MM.1S (cell line): ENCODE measurements around the gene B4GALT6.

Experiments used
- DNase-seq: peaks from one replicate; pipeline ENCODE4 v3.0.0-alpha.2; 2015
- H2AFZ ChIP-seq: fragments of 300-600 bp; sonication (generic); 2 replicates; pipeline ENCODE4 v1.6.0; 2016; ENCODE audit warnings: antibody characterized with exemption, low read length
- H3F3A ChIP-seq: fragments of 300-600 bp; sonication (generic); 2 replicates; pipeline ENCODE4 v1.6.1; 2016; ENCODE audit warnings: mild to moderate bottlenecking, antibody characterized with exemption, low read length, moderate library complexity, mixed read lengths; ENCODE audit not compliant: insufficient read depth
- H3K27ac ChIP-seq: fragments of 300-600 bp; sonication (generic); 2 replicates; pipeline ENCODE4 v1.5.1; 2016; ENCODE audit warnings: mild to moderate bottlenecking, low read length
- H3K27me3 ChIP-seq: fragments of 300-600 bp; sonication (generic); replicated peaks from 2 replicates; pipeline ENCODE4 v1.6.0; 2016; ENCODE audit warnings: low read length; ENCODE audit not compliant: insufficient read depth
- H3K36me3 ChIP-seq: fragments of 300-600 bp; sonication (generic); replicated peaks from 2 replicates; pipeline ENCODE4 v1.6.1; 2016; ENCODE audit warnings: mild to moderate bottlenecking, low read length, mixed read lengths; ENCODE audit not compliant: insufficient read depth
- H3K4me1 ChIP-seq: fragments of 300-600 bp; sonication (generic); 2 replicates; pipeline ENCODE4 v1.6.1; 2016; ENCODE audit warnings: low read length, mixed read lengths
- H3K4me2 ChIP-seq: fragments of 300-600 bp; sonication (generic); 2 replicates; pipeline ENCODE4 v1.6.0; 2016; ENCODE audit warnings: low read depth, low read length
- H3K4me3 ChIP-seq: fragments of 300-600 bp; sonication (generic); 2 replicates; pipeline ENCODE4 v1.5.1; 2016; ENCODE audit warnings: low read length, mixed read lengths
- H3K79me2 ChIP-seq: fragments of 300-600 bp; sonication (generic); 2 replicates; pipeline ENCODE4 v1.6.1; 2016; ENCODE audit warnings: mixed run types, low read length, mixed read lengths
- H3K9ac ChIP-seq: fragments of 300-600 bp; sonication (generic); 2 replicates; pipeline ENCODE4 v1.6.1; 2016; ENCODE audit warnings: low read length, mixed read lengths
- H3K9me2 ChIP-seq: fragments of 300-600 bp; sonication (generic); replicated peaks from 2 replicates; pipeline ENCODE4 v1.6.1; 2016; ENCODE audit warnings: mild to moderate bottlenecking, low read length, mixed read lengths; ENCODE audit not compliant: insufficient read depth
- H3K9me3 ChIP-seq: fragments of 300-600 bp; sonication (generic); replicated peaks from 2 replicates; pipeline ENCODE4 v1.6.1; 2016; ENCODE audit warnings: mild to moderate bottlenecking, low read length, mixed read lengths; ENCODE audit not compliant: insufficient read depth
- H4K20me1 ChIP-seq: fragments of 300-600 bp; sonication (generic); 2 replicates; pipeline ENCODE4 v1.6.1; 2016; ENCODE audit warnings: mild to moderate bottlenecking, low read length, moderate library complexity, mixed read lengths; ENCODE audit not compliant: insufficient read depth
- EZH2 ChIP-seq: fragments of 300-600 bp; sonication (generic); optimal IDR thresholded peaks from 2 replicates; pipeline ENCODE3; 2017; ENCODE audit warnings: low read depth, mild to moderate bottlenecking, antibody characterized with exemption, low read length, mixed read lengths
- EZH2phosphoT487 ChIP-seq: fragments of 300-600 bp; sonication (generic); IDR thresholded peaks from 2 replicates; pipeline ENCODE4 v1.6.1; 2018; ENCODE audit warnings: antibody characterized with exemption, low read length
- TF ChIP-seq, protein P1 (sequence below): fragments of 300-600 bp; sonication (generic); IDR thresholded peaks from 2 replicates; pipeline ENCODE4 v1.5.1; 2016; ENCODE audit warnings: antibody characterized with exemption, low read length, mixed read lengths

Gene B4GALT6

DNA sequence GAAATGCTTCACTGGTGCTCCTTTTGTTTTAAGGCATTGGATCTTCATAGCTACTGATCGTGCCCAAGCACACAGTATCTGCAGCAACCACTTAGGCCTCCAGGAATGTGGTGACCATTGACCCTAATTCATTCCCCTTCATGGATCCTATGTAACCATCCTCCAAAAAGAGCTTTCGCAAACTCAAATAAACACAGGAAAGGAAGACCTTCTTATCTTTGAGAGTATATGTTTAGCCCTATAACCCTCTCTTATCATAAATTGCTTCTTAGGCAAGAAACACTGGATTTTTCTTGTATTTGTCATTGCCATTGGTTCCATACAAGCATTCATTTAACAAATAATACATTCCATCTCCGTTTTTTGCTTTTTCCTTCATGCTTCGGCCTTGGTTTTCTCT, 96.9 kb downstream of the B4GALT6 start:
- H3K9me2 ChIP-seq = no peaks in the 10 kb centered on the region
- no peaks in the 10 kb centered on the region for H3K79me2 ChIP-seq
- H2AFZ ChIP-seq = no peak overlapping the region
- no peak overlapping the region for H3K27ac ChIP-seq
- no peaks in the 10 kb centered on the region for H3K4me1 ChIP-seq
- no peak overlapping the region for H3K4me3 ChIP-seq
- no peaks in the 10 kb centered on the region for H3K27me3 ChIP-seq
- no peaks in the 10 kb centered on the region for H3K36me3 ChIP-seq
- no peak overlapping the region for H3K4me2 ChIP-seq
- no peak for DNase-seq
- H4K20me1 ChIP-seq = no peaks in the 10 kb centered on the region
- H3K9me3 ChIP-seq = no peaks in the 10 kb centered on the region
- H3K9ac ChIP-seq = no peak overlapping the region
- TF ChIP-seq, protein P1, sequence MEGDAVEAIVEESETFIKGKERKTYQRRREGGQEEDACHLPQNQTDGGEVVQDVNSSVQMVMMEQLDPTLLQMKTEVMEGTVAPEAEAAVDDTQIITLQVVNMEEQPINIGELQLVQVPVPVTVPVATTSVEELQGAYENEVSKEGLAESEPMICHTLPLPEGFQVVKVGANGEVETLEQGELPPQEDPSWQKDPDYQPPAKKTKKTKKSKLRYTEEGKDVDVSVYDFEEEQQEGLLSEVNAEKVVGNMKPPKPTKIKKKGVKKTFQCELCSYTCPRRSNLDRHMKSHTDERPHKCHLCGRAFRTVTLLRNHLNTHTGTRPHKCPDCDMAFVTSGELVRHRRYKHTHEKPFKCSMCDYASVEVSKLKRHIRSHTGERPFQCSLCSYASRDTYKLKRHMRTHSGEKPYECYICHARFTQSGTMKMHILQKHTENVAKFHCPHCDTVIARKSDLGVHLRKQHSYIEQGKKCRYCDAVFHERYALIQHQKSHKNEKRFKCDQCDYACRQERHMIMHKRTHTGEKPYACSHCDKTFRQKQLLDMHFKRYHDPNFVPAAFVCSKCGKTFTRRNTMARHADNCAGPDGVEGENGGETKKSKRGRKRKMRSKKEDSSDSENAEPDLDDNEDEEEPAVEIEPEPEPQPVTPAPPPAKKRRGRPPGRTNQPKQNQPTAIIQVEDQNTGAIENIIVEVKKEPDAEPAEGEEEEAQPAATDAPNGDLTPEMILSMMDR = no peak
- no peak for TF ChIP-seq EZH2
- TF ChIP-seq EZH2phosphoT487 = no peak
- H3F3A ChIP-seq = no peaks in the 10 kb centered on the region

DNA sequence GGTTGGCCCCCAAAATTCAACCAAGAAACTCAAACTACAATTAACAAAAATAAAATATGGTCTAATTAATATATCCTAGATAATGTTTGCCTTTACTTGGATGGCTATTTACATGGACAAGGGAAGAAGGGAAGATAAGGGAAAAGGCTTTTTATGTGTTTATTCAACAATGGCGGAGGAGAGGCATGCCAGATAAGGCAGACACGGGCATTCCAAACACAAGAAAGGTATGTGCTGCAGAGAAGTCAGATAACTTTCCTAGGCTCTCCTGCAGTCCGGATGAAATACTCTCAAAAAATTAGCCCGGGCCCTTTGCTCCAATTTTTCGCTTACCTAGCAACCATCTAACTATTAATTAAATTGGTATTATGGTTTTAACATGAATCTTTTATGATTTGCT, 97.8 kb downstream of the B4GALT6 start:
- H2AFZ ChIP-seq = no peak overlapping the region
- H3K79me2 ChIP-seq = no peaks in the 10 kb centered on the region
- H3K9me3 ChIP-seq = no peaks in the 10 kb centered on the region
- no peak overlapping the region for H3K4me3 ChIP-seq
- no peak for DNase-seq
- H3F3A ChIP-seq = no peaks in the 10 kb centered on the region
- H3K9me2 ChIP-seq = no peaks in the 10 kb centered on the region
- no peak overlapping the region for H3K4me2 ChIP-seq
- H3K36me3 ChIP-seq = no peaks in the 10 kb centered on the region
- H3K4me1 ChIP-seq = no peaks in the 10 kb centered on the region
- H3K27ac ChIP-seq = no peak overlapping the region
- H3K27me3 ChIP-seq = no peaks in the 10 kb centered on the region
- no peaks in the 10 kb centered on the region for H4K20me1 ChIP-seq
- TF ChIP-seq EZH2phosphoT487 = no peak
- TF ChIP-seq, protein P1 = no peak
- TF ChIP-seq EZH2 = no peak
- no peak overlapping the region for H3K9ac ChIP-seq

DNA sequence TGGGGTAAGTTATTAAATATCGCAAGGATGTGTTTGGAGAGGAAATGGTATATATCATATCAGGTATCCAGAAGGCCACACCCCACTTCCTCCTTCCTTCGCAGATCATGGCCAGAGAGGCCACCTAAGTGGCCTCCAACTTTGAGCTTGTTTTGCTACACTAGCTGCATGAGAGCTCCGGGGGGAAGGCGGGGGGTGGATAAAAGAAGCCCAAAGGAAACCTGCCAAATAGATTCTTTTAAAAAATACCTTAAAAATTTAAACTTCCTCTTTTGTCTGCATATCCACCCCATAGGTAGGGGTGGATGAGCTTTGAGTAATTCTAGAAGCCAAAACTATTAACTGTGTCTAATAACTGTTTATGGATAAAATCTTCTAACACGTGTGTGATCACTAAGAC, 98.4 kb downstream of the B4GALT6 start:
- DNase-seq = no peak
- Histone ChIP-seq H3F3A (no peaks in the 10 kb centered on the region), H3K27ac (no peak overlapping the region), H3K79me2 (no peaks in the 10 kb centered on the region), H3K27me3 (no peaks in the 10 kb centered on the region), H3K9me3 (no peaks in the 10 kb centered on the region), H3K9ac (no peak overlapping the region), H3K4me3 (no peak overlapping the region), H3K4me2 (no peak overlapping the region), H3K4me1 (no peaks in the 10 kb centered on the region), H3K9me2 (no peaks in the 10 kb centered on the region), H2AFZ (no peak overlapping the region), H3K36me3 (no peaks in the 10 kb centered on the region), H4K20me1 (no peaks in the 10 kb centered on the region)
- TF ChIP-seq EZH2phosphoT487 (no peak), EZH2 (no peak)
- TF ChIP-seq, protein P1 = no peak
